ENCODE results near the gene NT5DC2.

Gene NT5DC2

GRCh38 chr3:52536112-52536368, 2.4 kb upstream of the NT5DC2 start:
- DNase-seq (ENCODE audit: low read depth, low spot score): no peak
- H3K4me3 ChIP-seq: peak overlapping the region; percentile 19; the same call in 1 of the 2 replicates
- H3K9me3 ChIP-seq (ENCODE audit: low read depth, low read length): no peaks in the 10 kb centered on the region
- H3K36me3 ChIP-seq (ENCODE audit: insufficient read depth, low read length): no peaks in the 10 kb centered on the region
- no peak overlapping the region for H3K9ac ChIP-seq (ENCODE audit: insufficient read length)
- H3K27ac ChIP-seq: no peak overlapping the region
- no peak for TF ChIP-seq EZH2 (IDR thresholded peaks at IDR 0.05)

GRCh38 chr3:52535411-52536111, 1.9 kb upstream of the NT5DC2 start:
- no peak for DNase-seq (ENCODE audit: low read depth, low spot score)
- Histone ChIP-seq H3K4me3 (0 out of 2 replicates have a peak overlapping the region, but pooled peaks have one; percentile 19), H3K9ac (ENCODE audit: insufficient read length) (no peak overlapping the region), H3K27ac (peak overlapping the region; percentile 31; the same call in 1 of the 2 replicates), H3K36me3 (ENCODE audit: insufficient read depth, low read length) (no peaks in the 10 kb centered on the region), H3K9me3 (ENCODE audit: low read depth, low read length) (no peaks in the 10 kb centered on the region)
- TF ChIP-seq POLR2AphosphoS5 (IDR thresholded peaks at IDR 0.05; ENCODE audit: borderline replicate concordance, low read depth, low read length) (no peak), FOXP2 (optimal IDR thresholded peaks at IDR 0.05; ENCODE audit: control extremely low read depth, extremely low read length, insufficient read depth) (no peak), EZH2 (IDR thresholded peaks at IDR 0.05) (no peak)

DNA sequence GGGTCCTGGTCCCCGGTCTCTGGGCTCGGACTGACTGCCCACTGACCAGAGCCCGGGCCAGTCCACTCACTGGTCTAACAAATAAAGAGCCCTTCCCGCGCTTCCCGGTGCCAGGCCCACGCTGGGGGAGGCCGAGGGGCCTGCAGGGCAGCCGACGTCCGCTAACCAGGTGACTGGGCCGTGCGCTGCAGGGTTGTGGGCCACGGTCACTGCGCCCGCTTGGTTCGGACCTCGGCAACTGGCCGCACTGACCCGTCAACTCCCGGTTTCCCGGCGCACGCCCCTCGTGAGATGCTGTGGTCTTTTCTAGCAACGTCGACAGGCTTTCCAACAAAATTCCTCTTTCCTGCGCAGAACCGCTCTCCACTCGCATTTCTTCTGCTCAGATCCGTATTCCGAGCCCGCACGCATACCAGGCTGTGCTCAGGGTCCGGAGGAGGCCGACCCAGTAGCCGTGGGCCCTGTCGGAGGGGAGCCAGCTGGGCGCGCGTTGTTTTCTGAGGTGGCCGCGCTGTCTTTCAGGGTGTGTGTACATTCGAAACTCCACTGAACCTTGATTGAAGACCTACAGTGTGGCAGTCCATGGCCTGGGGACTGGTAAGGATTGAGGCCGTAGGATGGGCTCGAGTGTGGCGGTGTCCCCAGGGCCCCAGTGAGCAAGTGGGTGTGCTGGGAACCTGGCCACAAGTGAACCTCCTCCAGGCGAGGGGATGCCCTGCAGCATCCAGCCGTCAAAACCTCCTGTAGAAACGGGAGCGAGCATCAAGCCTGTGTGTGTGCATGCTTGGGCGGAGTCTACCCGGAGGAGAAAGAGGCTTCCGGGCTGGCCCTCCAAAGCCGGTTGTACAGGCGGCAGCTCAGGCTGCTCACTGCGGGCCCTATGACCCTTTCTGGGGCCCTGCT, 875 bp upstream of the NT5DC2 start:
- Histone ChIP-seq H3K36me3 (ENCODE audit: insufficient read depth, low read length) (no peaks in the 10 kb centered on the region), H3K27ac (peak overlapping the region; percentile 31; the same call in 1 of the 2 replicates), H3K4me3 (no peak overlapping the region), H3K9me3 (ENCODE audit: low read depth, low read length) (no peaks in the 10 kb centered on the region), H3K9ac (ENCODE audit: insufficient read length) (no peak overlapping the region)
- DNase-seq (ENCODE audit: low read depth, low spot score): no peak
- TF ChIP-seq FOXP2 (optimal IDR thresholded peaks at IDR 0.05; ENCODE audit: control extremely low read depth, extremely low read length, insufficient read depth): no peak
- TF ChIP-seq POLR2AphosphoS5 (IDR thresholded peaks at IDR 0.05; ENCODE audit: borderline replicate concordance, low read depth, low read length): no peak
- no peak for TF ChIP-seq EZH2 (IDR thresholded peaks at IDR 0.05)

DNA sequence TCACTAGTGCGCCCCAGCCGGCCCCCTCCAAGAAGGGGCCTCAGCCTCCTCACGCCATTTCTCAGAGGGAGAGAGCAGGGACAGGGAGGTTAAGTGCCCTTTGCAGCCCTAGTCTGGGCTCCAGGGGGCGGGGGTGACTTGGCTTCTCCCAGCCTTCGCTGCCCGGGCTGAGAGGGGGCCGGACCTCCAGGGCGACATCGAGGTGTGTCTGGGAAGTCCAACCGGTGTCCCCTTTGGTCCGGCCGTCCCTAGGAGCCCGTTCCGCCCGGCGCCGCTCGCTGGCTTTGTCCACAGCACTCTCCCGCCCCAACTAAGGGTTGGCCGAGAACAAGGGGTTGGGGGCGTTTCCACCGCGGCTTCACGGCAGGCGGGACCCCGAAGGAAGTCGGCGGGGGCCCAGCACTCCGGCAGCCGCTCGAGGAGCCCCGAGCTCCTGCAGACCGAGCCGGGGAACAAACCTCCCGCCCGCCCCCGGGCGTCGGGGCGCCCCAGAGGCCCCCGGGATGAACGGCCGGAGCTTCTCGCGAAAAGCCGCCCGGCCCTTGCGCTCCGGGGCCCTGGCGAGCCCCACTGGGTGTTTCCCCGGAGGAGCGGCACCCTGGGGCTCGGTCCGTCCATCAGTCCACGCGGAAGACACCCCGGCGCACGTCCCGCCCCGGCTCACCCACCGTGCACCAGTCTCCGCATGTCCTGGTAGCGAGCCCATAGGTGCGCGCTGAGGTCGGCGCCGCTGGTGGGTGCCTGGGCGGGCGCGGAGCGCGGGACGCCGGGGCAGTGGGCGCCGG, 627 bp downstream of the NT5DC2 start:
- Histone ChIP-seq H3K36me3 (ENCODE audit: insufficient read depth, low read length) (no peaks in the 10 kb centered on the region; the same call in 1 of the 2 replicates), H3K9me3 (ENCODE audit: low read depth, low read length) (no peaks in the 10 kb centered on the region), H3K9ac (ENCODE audit: insufficient read length) (peak overlapping the region; percentile 71), H3K4me3 (peak overlapping the region; percentile 78), H3K27ac (no peak overlapping the region)
- DNase-seq (ENCODE audit: low read depth, low spot score): no peak
- TF ChIP-seq POLR2AphosphoS5 (IDR thresholded peaks at IDR 0.05; ENCODE audit: borderline replicate concordance, low read depth, low read length): no peak
- no peak for TF ChIP-seq EZH2 (IDR thresholded peaks at IDR 0.05)
- TF ChIP-seq FOXP2 (optimal IDR thresholded peaks at IDR 0.05; ENCODE audit: control extremely low read depth, extremely low read length, insufficient read depth): no peak

GRCh38 chr3:52532517-52532837, 1.2 kb downstream of the NT5DC2 start:
- TF ChIP-seq EZH2 (IDR thresholded peaks at IDR 0.05) (no peak), FOXP2 (optimal IDR thresholded peaks at IDR 0.05; ENCODE audit: control extremely low read depth, extremely low read length, insufficient read depth) (no peak), POLR2AphosphoS5 (IDR thresholded peaks at IDR 0.05; ENCODE audit: borderline replicate concordance, low read depth, low read length) (no peak)
- no peak for DNase-seq (ENCODE audit: low read depth, low spot score)
- no peaks in the 10 kb centered on the region; the same call in 1 of the 2 replicates for H3K36me3 ChIP-seq (ENCODE audit: insufficient read depth, low read length)
- no peaks in the 10 kb centered on the region for H3K9me3 ChIP-seq (ENCODE audit: low read depth, low read length)
- H3K4me3 ChIP-seq: peak overlapping the region; percentile 78
- no peak overlapping the region for H3K27ac ChIP-seq
- H3K9ac ChIP-seq (ENCODE audit: insufficient read length): peak overlapping the region; percentile 71

- Histone ChIP-seq H3K9me3 (ENCODE audit: low read depth, low read length) (no peaks in the 10 kb centered on the region), H3K36me3 (ENCODE audit: insufficient read depth, low read length) (no peaks in the 10 kb centered on the region; the same call in 1 of the 2 replicates), H3K27ac (no peak overlapping the region), H3K4me3 (peak overlapping the region; percentile 78), H3K9ac (ENCODE audit: insufficient read length) (no peak overlapping the region)
- no peak for DNase-seq (ENCODE audit: low read depth, low spot score)
- TF ChIP-seq POLR2AphosphoS5 (IDR thresholded peaks at IDR 0.05; ENCODE audit: borderline replicate concordance, low read depth, low read length): no peak
These were observed 1.7 kb downstream of the NT5DC2 start for GRCh38 chr3:52531860-52532516.

- DNase-seq (ENCODE audit: low read depth, low spot score): no peak
- no peaks in the 10 kb centered on the region; the same call in 1 of the 2 replicates for H3K36me3 ChIP-seq (ENCODE audit: insufficient read depth, low read length)
- no peak overlapping the region for H3K27ac ChIP-seq
- no peak overlapping the region for H3K4me3 ChIP-seq
- H3K9me3 ChIP-seq (ENCODE audit: low read depth, low read length): no peaks in the 10 kb centered on the region
- TF ChIP-seq FOXP2 (optimal IDR thresholded peaks at IDR 0.05; ENCODE audit: control extremely low read depth, extremely low read length, insufficient read depth) (no peak), EZH2 (IDR thresholded peaks at IDR 0.05) (no peak), POLR2AphosphoS5 (IDR thresholded peaks at IDR 0.05; ENCODE audit: borderline replicate concordance, low read depth, low read length) (no peak)
- no peak overlapping the region for H3K9ac ChIP-seq (ENCODE audit: insufficient read length)
These were observed 2.5 kb downstream of the NT5DC2 start for GRCh38 chr3:52530918-52531826.

Data from SK-N-MC (cell line).